ENCODE data around the gene TEPSIN. TPM values are rescaled to one million over a fixed set of nuclear protein-coding genes. Genes with fewer than 3 reads are reported as not detected.

The TEPSIN gene
- total RNA-seq, 2 experiments from 2014 or later, result 17.8 to 20.3 TPM

GRCh38 chr17:81223762-81224130 is 15.1 kb downstream of the TEPSIN start:
- ChIA-PET CTCF (interaction anchor here (0.6 to 1.2 kb wide), 3 partner anchors 8 to 68 kb away, joined by 3 to 5 read pairs (median 4); partner anchors contain the start of genes NDUFAF8 and TEPSIN), POLR2A (no interaction called here)
- Mint-ChIP-seq H3K9me3 (ENCODE audit: low read depth) (no peaks in the 10 kb centered on the region), H3K27me3 (no peaks in the 10 kb centered on the region), H3K4me3 (peak overlapping the region; percentile 50), H3K36me3 (ENCODE audit: low read depth) (no peaks in the 10 kb centered on the region), H3K4me1 (peaks cover 19% of the 10 kb centered on the region), H3K27ac (peak overlapping the region; percentile 76)
- ATAC-seq (no peak), DNase-seq (no peak)
- intact Hi-C loops (cut with DNase I, micrococcal nuclease), result loop anchor here (1.0 to 10.0 kb wide), 17 partner anchors 16 to 1188 kb away; partner anchors contain the start of genes NDUFAF8 (in 2 of the 2), TEPSIN (in 2 of the 2), BAIAP2 (in 1 of the 2) and CCDC137 (in 1 of the 2)

- Mint-ChIP-seq H3K9me3 (ENCODE audit: low read depth) (no peaks in the 10 kb centered on the region), H3K4me3 (peak within 1 kb of the TSS; percentile 50), H3K36me3 (ENCODE audit: low read depth) (no peaks in the 10 kb centered on the region), H3K27ac (peak within 1 kb of the TSS; percentile 76), H3K4me1 (peaks cover 19% of the 10 kb centered on the region), H3K27me3 (no peaks in the 10 kb centered on the region)
- ChIA-PET POLR2A (interaction anchor here (0.6 to 1.2 kb wide), 4 partner anchors 11 to 944 kb away, joined by 3 to 8 read pairs (median 4); partner anchors contain the start of genes NDUFAF8 and TEPSIN), CTCF (interaction anchor here (1.0 kb wide), 1 partner anchor 16 kb away, joined by 7 read pairs; the partner anchor contains the start of genes NDUFAF8 and TEPSIN)
- intact Hi-C loops (cut with DNase I, micrococcal nuclease), result loop anchor here (1.0 to 10.0 kb wide), 17 partner anchors 16 to 1188 kb away; partner anchors contain the start of genes NDUFAF8 (in 2 of the 2), TEPSIN (in 2 of the 2), BAIAP2 (in 1 of the 2) and CCDC137 (in 1 of the 2)
- DNase-seq (peak; percentile 100), ATAC-seq (peak; percentile 98)
These were observed 15.7 kb downstream of the TEPSIN start, which contains the start of gene CEP131 for GRCh38 chr17:81222906-81223761. Gene CEP131, minus strand, starts transcription at chr17:81222965. Its CDS starts 2,909 bp downstream, at chr17:81220056.

- ChIA-PET CTCF (interaction anchor here (1.0 kb wide), 1 partner anchor 16 kb away, joined by 7 read pairs; the partner anchor contains the start of genes NDUFAF8 and TEPSIN), POLR2A (interaction anchor here (0.6 to 1.2 kb wide), 3 partner anchors 12 to 944 kb away, joined by 3 to 8 read pairs (median 6); partner anchors contain the start of genes NDUFAF8 and TEPSIN)
- Mint-ChIP-seq H3K9me3 (ENCODE audit: low read depth) (no peaks in the 10 kb centered on the region), H3K4me3 (peak overlapping the region; percentile 50), H3K27me3 (no peaks in the 10 kb centered on the region), H3K27ac (no peak overlapping the region), H3K4me1 (peaks cover 16% of the 10 kb centered on the region), H3K36me3 (ENCODE audit: low read depth) (no peaks in the 10 kb centered on the region)
- intact Hi-C loops (cut with DNase I, micrococcal nuclease), result loop anchor here in 1 of 2 experiments (2.0 to 10.0 kb wide), 3 partner anchors 62 to 678 kb away; partner anchors contain the start of genes CCDC137, OXLD1 and RPTOR
- DNase-seq (no peak), ATAC-seq (no peak)
These were observed 16.3 kb downstream of the TEPSIN start for GRCh38 chr17:81222620-81222905.

GRCh38 chr17:81221842-81222619 is 16.8 kb downstream of the TEPSIN start:
- intact Hi-C loops (cut with DNase I, micrococcal nuclease), result loop anchor here in 1 of 2 experiments (2.0 to 10.0 kb wide), 3 partner anchors 63 to 677 kb away; partner anchors contain the start of genes CCDC137, OXLD1 and RPTOR
- ATAC-seq, result no peak
- CTCF ChIA-PET, result interaction anchor here (1.0 kb wide), 1 partner anchor 17 kb away, joined by 7 read pairs; the partner anchor contains the start of genes NDUFAF8 and TEPSIN

GRCh38 chr17:81221371-81221841 is 17.4 kb downstream of the TEPSIN start:
- ChIA-PET POLR2A (no interaction called here), CTCF (no interaction called here)
- peaks cover 15% of the 10 kb centered on the region for H3K4me1 Mint-ChIP-seq
- no peaks in the 10 kb centered on the region for H3K9me3 Mint-ChIP-seq (ENCODE audit: low read depth)
- H3K27me3 Mint-ChIP-seq, result no peaks in the 10 kb centered on the region
- intact Hi-C loops (cut with DNase I, micrococcal nuclease), result loop anchor here in 1 of 2 experiments (10.0 kb wide), 1 partner anchor 677 kb away; the partner anchor contains the start of gene RPTOR
- H3K4me3 Mint-ChIP-seq, result peak overlapping the region; percentile 50
- DNase-seq, result no peak
- no peak for ATAC-seq
- H3K27ac Mint-ChIP-seq, result no peak overlapping the region
- H3K36me3 Mint-ChIP-seq (ENCODE audit: low read depth), result no peaks in the 10 kb centered on the region

More at GRCh38 chr17:81221842-81222619, 16.8 kb downstream of the TEPSIN start:
- H3K27ac Mint-ChIP-seq, result no peak overlapping the region
- H3K4me1 Mint-ChIP-seq, result peaks cover 15% of the 10 kb centered on the region
- no peaks in the 10 kb centered on the region for H3K9me3 Mint-ChIP-seq (ENCODE audit: low read depth)
- H3K4me3 Mint-ChIP-seq, result peak overlapping the region; percentile 50
- no peak for DNase-seq
- POLR2A ChIA-PET, result interaction anchor here (1.1 to 1.2 kb wide), 2 partner anchors 12 to 17 kb away, joined by 6 to 8 read pairs; partner anchors contain the start of genes NDUFAF8 and TEPSIN
- no peaks in the 10 kb centered on the region for H3K36me3 Mint-ChIP-seq (ENCODE audit: low read depth)
- H3K27me3 Mint-ChIP-seq, result no peaks in the 10 kb centered on the region

- no peaks in the 10 kb centered on the region for H3K36me3 Mint-ChIP-seq (ENCODE audit: low read depth)
- ChIA-PET CTCF (no interaction called here), POLR2A (no interaction called here)
- no peak overlapping the region for H3K27ac Mint-ChIP-seq
- no peak for ATAC-seq
- H3K9me3 Mint-ChIP-seq (ENCODE audit: low read depth), result no peaks in the 10 kb centered on the region
- no peak for DNase-seq
- H3K27me3 Mint-ChIP-seq, result no peaks in the 10 kb centered on the region
- intact Hi-C loops (cut with DNase I, micrococcal nuclease), result loop anchor here in 1 of 2 experiments (10.0 kb wide), 1 partner anchor 675 kb away; the partner anchor contains the start of gene RPTOR
- no peak overlapping the region for H3K4me3 Mint-ChIP-seq
- peaks cover 15% of the 10 kb centered on the region for H3K4me1 Mint-ChIP-seq
These were observed 19.2 kb downstream of the TEPSIN start for GRCh38 chr17:81219476-81220180.

GRCh38 chr17:81218991-81219390 is 19.9 kb downstream of the TEPSIN start:
- H3K4me1 Mint-ChIP-seq, result peaks cover 13% of the 10 kb centered on the region
- no peak overlapping the region for H3K27ac Mint-ChIP-seq
- intact Hi-C loops (cut with DNase I, micrococcal nuclease), result no loop called here

GRCh38 chr17:81218459-81218858 is 20.4 kb downstream of the TEPSIN start:
- Mint-ChIP-seq H3K4me3 (no peak overlapping the region), H3K36me3 (ENCODE audit: low read depth) (no peaks in the 10 kb centered on the region), H3K9me3 (ENCODE audit: low read depth) (no peaks in the 10 kb centered on the region), H3K27ac (no peak overlapping the region), H3K4me1 (peaks cover 8% of the 10 kb centered on the region), H3K27me3 (no peaks in the 10 kb centered on the region)
- ATAC-seq (no peak), DNase-seq (no peak)
- POLR2A ChIA-PET, result no interaction called here
- intact Hi-C loops (cut with DNase I, micrococcal nuclease), result no loop called here
- CTCF ChIA-PET, result interaction anchor here (0.6 kb wide), 1 partner anchor 12 kb away, joined by 3 read pairs; no protein-coding TSS in a partner anchor

More at GRCh38 chr17:81218991-81219390, 19.9 kb downstream of the TEPSIN start:
- DNase-seq, result no peak
- POLR2A ChIA-PET, result no interaction called here
- Mint-ChIP-seq H3K27me3 (no peaks in the 10 kb centered on the region), H3K4me3 (no peak overlapping the region), H3K9me3 (ENCODE audit: low read depth) (no peaks in the 10 kb centered on the region), H3K36me3 (ENCODE audit: low read depth) (no peaks in the 10 kb centered on the region)
- CTCF ChIA-PET, result no interaction called here
- no peak for ATAC-seq

GRCh38 chr17:81217491-81217890 is 21.4 kb downstream of the TEPSIN start:
- ChIA-PET POLR2A (no interaction called here), CTCF (interaction anchor here (0.6 to 0.7 kb wide), 2 partner anchors 13 to 278 kb away, joined by 3 read pairs; no protein-coding TSS in a partner anchor)
- intact Hi-C loops (cut with DNase I, micrococcal nuclease), result no loop called here
- Mint-ChIP-seq H3K27me3 (no peaks in the 10 kb centered on the region), H3K4me1 (peaks cover 6% of the 10 kb centered on the region), H3K9me3 (ENCODE audit: low read depth) (no peaks in the 10 kb centered on the region), H3K36me3 (ENCODE audit: low read depth) (no peaks in the 10 kb centered on the region), H3K4me3 (no peak overlapping the region), H3K27ac (no peak overlapping the region)
- DNase-seq (no peak), ATAC-seq (no peak)

GRCh38 chr17:81213978-81214377 is 24.9 kb downstream of the TEPSIN start:
- no peak for DNase-seq
- ChIA-PET POLR2A (no interaction called here), CTCF (no interaction called here)
- Mint-ChIP-seq H3K9me3 (ENCODE audit: low read depth) (no peaks in the 10 kb centered on the region), H3K4me3 (no peak overlapping the region), H3K27me3 (no peaks in the 10 kb centered on the region), H3K27ac (no peak overlapping the region), H3K36me3 (ENCODE audit: low read depth) (no peaks in the 10 kb centered on the region), H3K4me1 (no peaks in the 10 kb centered on the region)
- intact Hi-C loops (cut with DNase I, micrococcal nuclease), result no loop called here
- ATAC-seq, result no peak
